ENCODE results near the gene KCNC4.

- no peak for TF ChIP-seq GATA2 (IDR thresholded peaks at IDR 0.05; ENCODE audit: low read depth, low read length)
- TF ChIP-seq GATA3 (IDR thresholded peaks at IDR 0.05; ENCODE audit: low read depth, low read length) = no peak
Measured at GRCh38 chr1:110205156-110205555, 5.0 kb upstream of the KCNC4 start.
